Fibroblast of lung (primary cell): ENCODE measurements around the gene STYX.

Source experiments
- EZH2 ChIP-seq: IDR thresholded peaks from 2 replicates; pipeline ENCODE4 v1.5.1; 2012; ENCODE audit warnings: low read length, control low read depth, mild to moderate bottlenecking; ENCODE audit errors: missing control alignments
- TF ChIP-seq, protein P1 (sequence below), 2 donors: IDR thresholded peaks in 1 of 2; conservative IDR thresholded peaks in 1 of 2; 1 replicate in 1 of 2; 2 replicates in 1 of 2; pipeline ENCODE4 v1.5.1; 2011 to 2012; ENCODE audit warnings: low read length in 2 of 2, control low read depth in 1 of 2, inconsistent platforms in 1 of 2, low read depth in 1 of 2, mild to moderate bottlenecking in 1 of 2

DNA sequence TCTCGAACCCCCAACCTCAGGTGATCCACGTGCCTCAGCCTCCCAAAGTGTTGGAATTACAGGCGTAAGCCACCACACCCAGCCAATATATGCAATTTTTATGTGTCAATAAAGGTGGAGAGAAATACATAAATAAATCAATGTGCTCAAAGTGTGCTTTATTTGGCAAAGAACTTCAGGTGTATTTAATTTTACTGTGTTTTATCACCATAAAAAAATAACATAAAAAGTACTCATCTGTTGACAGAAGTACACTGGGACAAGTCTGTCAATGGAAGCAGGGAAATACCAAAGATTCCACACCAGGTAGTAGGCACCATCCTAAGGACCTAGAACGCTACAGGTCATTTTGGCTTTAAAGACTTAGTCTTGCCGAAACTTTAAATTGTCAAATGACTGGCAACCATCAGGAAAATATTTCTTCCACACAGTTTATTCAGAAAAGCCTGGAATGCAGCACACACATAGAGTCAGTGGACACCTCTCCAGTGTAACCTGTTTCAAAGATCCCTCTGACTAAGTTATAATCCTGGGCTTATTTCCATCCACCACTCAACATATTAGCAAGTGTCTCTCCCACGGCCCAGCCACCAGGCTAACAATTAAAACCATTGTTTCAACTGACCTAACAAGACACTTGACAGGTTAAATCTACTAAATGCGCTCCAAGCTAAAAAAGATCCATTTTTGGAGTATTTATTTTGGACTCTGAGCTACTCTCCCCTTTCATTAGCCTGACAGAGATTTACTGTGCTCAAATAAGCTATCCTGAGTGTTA lies 38.8 kb upstream of the STYX start:
- no peak for TF ChIP-seq EZH2
- TF ChIP-seq, protein P1, sequence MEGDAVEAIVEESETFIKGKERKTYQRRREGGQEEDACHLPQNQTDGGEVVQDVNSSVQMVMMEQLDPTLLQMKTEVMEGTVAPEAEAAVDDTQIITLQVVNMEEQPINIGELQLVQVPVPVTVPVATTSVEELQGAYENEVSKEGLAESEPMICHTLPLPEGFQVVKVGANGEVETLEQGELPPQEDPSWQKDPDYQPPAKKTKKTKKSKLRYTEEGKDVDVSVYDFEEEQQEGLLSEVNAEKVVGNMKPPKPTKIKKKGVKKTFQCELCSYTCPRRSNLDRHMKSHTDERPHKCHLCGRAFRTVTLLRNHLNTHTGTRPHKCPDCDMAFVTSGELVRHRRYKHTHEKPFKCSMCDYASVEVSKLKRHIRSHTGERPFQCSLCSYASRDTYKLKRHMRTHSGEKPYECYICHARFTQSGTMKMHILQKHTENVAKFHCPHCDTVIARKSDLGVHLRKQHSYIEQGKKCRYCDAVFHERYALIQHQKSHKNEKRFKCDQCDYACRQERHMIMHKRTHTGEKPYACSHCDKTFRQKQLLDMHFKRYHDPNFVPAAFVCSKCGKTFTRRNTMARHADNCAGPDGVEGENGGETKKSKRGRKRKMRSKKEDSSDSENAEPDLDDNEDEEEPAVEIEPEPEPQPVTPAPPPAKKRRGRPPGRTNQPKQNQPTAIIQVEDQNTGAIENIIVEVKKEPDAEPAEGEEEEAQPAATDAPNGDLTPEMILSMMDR (conservative IDR thresholded peaks at IDR 0.05 in 1 of 2, IDR thresholded peaks at IDR 0.05 in 1 of 2; ENCODE audit: low read depth in 1 of 2, low read length in 2 of 2), result no peak
